ENCODE data around the gene HDGFL1. TPM values are rescaled to one million over a fixed set of nuclear protein-coding genes. Genes with fewer than 3 reads are reported as not detected.

HDGFL1 gene
- total RNA-seq: not detected

DNA sequence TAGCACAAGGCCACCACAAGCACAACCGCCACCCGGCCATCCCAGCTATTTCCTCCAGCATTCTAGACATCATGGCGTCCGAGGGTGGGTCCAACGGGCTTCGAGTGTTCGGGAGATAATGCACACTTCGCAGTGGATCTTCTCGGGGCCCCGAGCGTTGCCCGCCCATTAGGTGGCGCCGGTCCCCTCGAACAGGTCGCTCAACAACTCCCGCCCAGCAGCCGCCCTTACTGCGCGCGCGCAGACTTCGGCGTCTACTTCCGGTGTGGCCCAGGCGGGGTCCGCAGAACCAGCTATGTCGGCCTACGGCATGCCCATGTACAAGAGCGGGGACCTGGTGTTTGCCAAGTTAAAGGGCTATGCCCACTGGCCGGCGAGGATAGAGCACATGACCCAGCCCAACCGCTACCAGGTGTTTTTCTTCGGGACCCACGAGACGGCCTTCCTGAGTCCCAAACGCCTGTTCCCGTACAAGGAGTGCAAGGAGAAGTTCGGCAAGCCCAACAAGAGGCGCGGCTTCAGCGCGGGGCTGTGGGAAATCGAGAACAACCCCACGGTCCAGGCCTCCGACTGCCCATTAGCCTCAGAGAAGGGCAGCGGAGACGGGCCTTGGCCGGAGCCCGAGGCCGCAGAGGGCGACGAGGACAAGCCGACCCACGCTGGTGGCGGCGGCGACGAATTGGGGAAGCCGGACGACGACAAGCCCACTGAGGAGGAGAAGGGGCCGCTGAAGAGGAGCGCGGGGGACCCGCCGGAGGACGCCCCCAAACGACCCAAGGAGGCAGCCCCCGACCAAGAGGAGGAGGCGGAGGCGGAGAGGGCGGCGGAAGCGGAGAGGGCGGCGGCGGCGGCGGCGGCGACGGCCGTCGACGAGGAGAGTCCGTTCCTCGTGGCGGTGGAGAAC, at the start of gene HDGFL1:
Gene HDGFL1 (plus strand): TSS at position 286 of the 904 bp plus-strand sequence. CDS start 10 bp downstream, at position 296.
- Histone ChIP-seq H3K9me3 (peaks cover 0 to 13% (median 0%) of the 10 kb centered on the region in 3 donors), H3K4me3 (no peak within 1 kb of the TSS), H3K27ac (no peak within 1 kb of the TSS), H3K4me1 (no peaks in the 10 kb centered on the region), H3K36me3 (no peaks in the 10 kb centered on the region), H3K27me3 (no peaks in the 10 kb centered on the region)
- no peak for TF ChIP-seq CTCF (IDR thresholded peaks at IDR 0.05)
- no peak for TF ChIP-seq POLR2A (IDR thresholded peaks at IDR 0.05)
- WGBS, 2 donors: 96 to 98% methylated on average over 24 to 53 of the region's 89 CpGs
- no peak for DNase-seq
- intact Hi-C loops (cut with DNase I): no loop called here

DNA sequence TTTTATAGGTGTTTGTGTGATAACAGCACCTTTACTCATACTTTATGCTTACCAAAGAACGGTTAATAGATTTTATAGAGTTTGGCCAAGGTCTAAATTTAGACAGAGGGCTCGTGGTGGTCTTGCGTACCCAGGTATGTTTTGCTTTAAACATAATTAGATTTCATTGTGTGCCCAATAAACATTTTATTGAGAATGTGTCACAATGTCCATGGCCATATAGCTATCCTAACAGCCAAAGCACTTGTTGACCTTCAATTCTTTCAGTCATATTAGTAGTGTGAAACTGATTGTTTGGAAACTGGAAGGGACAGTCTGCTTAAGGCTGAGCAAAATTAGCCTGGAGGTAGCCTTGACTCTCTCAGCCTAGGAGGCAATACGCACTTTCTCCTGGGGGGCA, 48.3 kb upstream of the HDGFL1 start:
- TF ChIP-seq POLR2A (IDR thresholded peaks at IDR 0.05): no peak
- TF ChIP-seq CTCF (IDR thresholded peaks at IDR 0.05): no peak
- H3K4me1 ChIP-seq: no peaks in the 10 kb centered on the region
- DNase-seq: no peak
- intact Hi-C loops (cut with DNase I): no loop called here
- no peaks in the 10 kb centered on the region for H3K9me3 ChIP-seq
- no peaks in the 10 kb centered on the region for H3K27me3 ChIP-seq
- H3K27ac ChIP-seq: no peak overlapping the region
- WGBS, 2 donors: 90 to 96% methylated on average over 4 of the region's 4 CpGs
- H3K4me3 ChIP-seq: no peak overlapping the region
- H3K36me3 ChIP-seq: no peaks in the 10 kb centered on the region

- no peak for DNase-seq
- intact Hi-C loops (cut with DNase I): no loop called here
- Histone ChIP-seq H3K36me3 (no peaks in the 10 kb centered on the region), H3K27ac (no peak overlapping the region), H3K9me3 (no peaks in the 10 kb centered on the region), H3K4me1 (no peaks in the 10 kb centered on the region), H3K4me3 (no peak overlapping the region), H3K27me3 (no peaks in the 10 kb centered on the region)
- TF ChIP-seq CTCF (IDR thresholded peaks at IDR 0.05): no peak
- no peak for TF ChIP-seq POLR2A (IDR thresholded peaks at IDR 0.05)
These were observed 42.6 kb upstream of the HDGFL1 start for GRCh38 chr6:22526736-22527135.

- Histone ChIP-seq H3K9me3 (no peaks in the 10 kb centered on the region), H3K36me3 (no peaks in the 10 kb centered on the region), H3K27ac (no peak overlapping the region), H3K4me1 (no peaks in the 10 kb centered on the region), H3K27me3 (no peaks in the 10 kb centered on the region), H3K4me3 (no peak overlapping the region)
- intact Hi-C loops (cut with DNase I): no loop called here
- DNase-seq: no peak
- TF ChIP-seq POLR2A (IDR thresholded peaks at IDR 0.05): no peak
- TF ChIP-seq CTCF (IDR thresholded peaks at IDR 0.05): no peak
- 95 to 100% methylated on average over 1 of the region's 1 CpG for WGBS, 2 donors
These were observed 39.5 kb upstream of the HDGFL1 start for GRCh38 chr6:22529866-22530265.

- H3K4me1 ChIP-seq: no peaks in the 10 kb centered on the region
- no peak overlapping the region for H3K27ac ChIP-seq
- TF ChIP-seq CTCF (IDR thresholded peaks at IDR 0.05) (no peak), POLR2A (IDR thresholded peaks at IDR 0.05) (no peak)
- no peak overlapping the region for H3K4me3 ChIP-seq
- H3K36me3 ChIP-seq: no peaks in the 10 kb centered on the region
- intact Hi-C loops (cut with DNase I): no loop called here
- no peaks in the 10 kb centered on the region for H3K9me3 ChIP-seq
- 89 to 100% methylated on average over 1 of the region's 1 CpG for WGBS, 2 donors
- no peaks in the 10 kb centered on the region for H3K27me3 ChIP-seq
- DNase-seq: no peak
These were observed 38.9 kb upstream of the HDGFL1 start for GRCh38 chr6:22530506-22530905.
